22Rv1 (cell line): ENCODE measurements around the gene KCNJ9.

Experiments used
- CTCF ChIP-seq: fragments of 450-650 bp; IDR thresholded peaks from 2 replicates; pipeline ENCODE4 v1.5.1; 2017; ENCODE audit warnings: mild to moderate bottlenecking
- ZFX ChIP-seq: fragments of 450-650 bp; IDR thresholded peaks from 2 replicates; pipeline ENCODE4 v1.6.1; 2017; ENCODE audit warnings: antibody characterized with exemption, borderline replicate concordance

GRCh38 chr1:160130939-160131338 is 49.6 kb downstream of the KCNJ9 start:
- TF ChIP-seq CTCF (no peak), ZFX (no peak)
